HL-60 (cell line): ENCODE results near the gene SLC44A4.
"Not testable (repeated sequence)": the region's sequence is repeated elsewhere in the genome, so short reads cannot be mapped to it uniquely, and the experiment has no call there.

Source experiments
- DNase-seq, 2 experiments: peaks; one replicate each; pipeline ENCODE4 v3.0.0-alpha.2; 2010 to 2020; ENCODE audit warnings: low read depth in 1 of 2, low spot score in 1 of 2
- H3K27ac ChIP-seq: fragments of 250-450 bp; sonication (Bioruptor Pico); replicated peaks from 2 replicates; pipeline ENCODE4 v1.5.1; 2020; ENCODE audit warnings: mild to moderate bottlenecking, moderate library complexity
- H3K27me3 ChIP-seq: fragments of 250-450 bp; sonication (Bioruptor Pico); 2 replicates; pipeline ENCODE4 v1.5.1; 2021; ENCODE audit warnings: mild to moderate bottlenecking, moderate library complexity; ENCODE audit not compliant: insufficient read depth, poor library complexity, severe bottlenecking
- H3K4me3 ChIP-seq: replicated peaks from 2 replicates; pipeline ENCODE4 v1.5.1; 2011; ENCODE audit warnings: mild to moderate bottlenecking, control low read depth, low read length; ENCODE audit not compliant: insufficient read depth
- GABPA ChIP-seq: IDR thresholded peaks from 2 replicates; pipeline ENCODE4 v1.6.1; 2012; ENCODE audit warnings: low read depth
- POLR2AphosphoS5 ChIP-seq: IDR thresholded peaks from 2 replicates; pipeline ENCODE4 v1.6.1; 2012; ENCODE audit warnings: low read depth
- REST ChIP-seq: IDR thresholded peaks from 2 replicates; pipeline ENCODE4 v1.6.1; 2012; ENCODE audit warnings: low read depth; ENCODE audit not compliant: insufficient replicate concordance
- SPI1 ChIP-seq: IDR thresholded peaks from 2 replicates; pipeline ENCODE4 v1.6.1; 2012; ENCODE audit warnings: low read depth, mild to moderate bottlenecking, borderline replicate concordance
- TF ChIP-seq, protein P1 (sequence below): IDR thresholded peaks from one replicate; pipeline ENCODE4 v1.5.1; 2011; ENCODE audit warnings: low read length, control low read depth, inconsistent platforms; ENCODE audit not compliant: insufficient read depth

Gene SLC44A4

DNA sequence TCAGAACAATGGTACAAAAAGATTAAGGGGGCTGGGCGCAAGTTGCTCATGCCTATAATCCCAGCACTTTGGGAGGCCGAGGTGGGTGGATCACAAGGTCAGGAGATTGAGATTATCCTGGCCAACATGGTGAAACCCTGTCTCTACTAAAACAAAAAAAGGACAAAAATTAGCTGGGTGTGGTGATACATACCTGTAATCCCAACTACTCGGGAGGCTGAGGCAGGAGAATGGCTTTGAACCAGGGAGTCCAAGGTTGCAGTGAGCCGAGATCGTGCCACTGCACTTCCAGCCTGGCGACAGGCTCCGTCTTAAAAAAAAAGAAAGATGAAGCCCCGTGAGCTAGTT, 39.0 kb downstream of the SLC44A4 start:
- not testable (repeated sequence) for H3K4me3 ChIP-seq, H3K27ac ChIP-seq, DNase-seq, H3K27me3 ChIP-seq
- peak; percentile 31; the same call in 1 of the 2 replicates for TF ChIP-seq POLR2AphosphoS5

DNA sequence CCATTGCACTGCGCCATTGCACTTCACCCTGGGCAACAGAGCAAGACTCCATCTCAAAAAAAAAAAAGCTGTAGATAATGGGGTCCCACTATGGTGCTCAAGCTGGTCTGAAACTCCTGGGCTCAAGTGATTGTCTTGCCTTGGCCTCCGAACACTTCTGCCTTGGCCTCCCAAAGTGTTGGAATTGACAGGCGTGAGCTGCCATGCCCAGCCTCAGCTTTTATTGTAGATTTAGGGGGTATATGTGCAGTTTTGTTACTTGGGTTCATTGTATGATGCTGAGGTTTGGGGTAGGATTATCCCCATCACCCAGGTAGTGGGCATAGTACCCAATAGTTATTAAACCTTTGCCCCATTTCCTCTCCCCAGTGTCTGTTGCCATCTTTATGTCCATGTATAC, 39.8 kb downstream of the SLC44A4 start:
- Histone ChIP-seq H3K27ac (no peak overlapping the region), H3K4me3 (peak overlapping the region; percentile 1; the same call in 1 of the 2 replicates)
- TF ChIP-seq SPI1 (no peak), GABPA (no peak), POLR2AphosphoS5 (no peak), REST (no peak)
- TF ChIP-seq, protein P1, sequence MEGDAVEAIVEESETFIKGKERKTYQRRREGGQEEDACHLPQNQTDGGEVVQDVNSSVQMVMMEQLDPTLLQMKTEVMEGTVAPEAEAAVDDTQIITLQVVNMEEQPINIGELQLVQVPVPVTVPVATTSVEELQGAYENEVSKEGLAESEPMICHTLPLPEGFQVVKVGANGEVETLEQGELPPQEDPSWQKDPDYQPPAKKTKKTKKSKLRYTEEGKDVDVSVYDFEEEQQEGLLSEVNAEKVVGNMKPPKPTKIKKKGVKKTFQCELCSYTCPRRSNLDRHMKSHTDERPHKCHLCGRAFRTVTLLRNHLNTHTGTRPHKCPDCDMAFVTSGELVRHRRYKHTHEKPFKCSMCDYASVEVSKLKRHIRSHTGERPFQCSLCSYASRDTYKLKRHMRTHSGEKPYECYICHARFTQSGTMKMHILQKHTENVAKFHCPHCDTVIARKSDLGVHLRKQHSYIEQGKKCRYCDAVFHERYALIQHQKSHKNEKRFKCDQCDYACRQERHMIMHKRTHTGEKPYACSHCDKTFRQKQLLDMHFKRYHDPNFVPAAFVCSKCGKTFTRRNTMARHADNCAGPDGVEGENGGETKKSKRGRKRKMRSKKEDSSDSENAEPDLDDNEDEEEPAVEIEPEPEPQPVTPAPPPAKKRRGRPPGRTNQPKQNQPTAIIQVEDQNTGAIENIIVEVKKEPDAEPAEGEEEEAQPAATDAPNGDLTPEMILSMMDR, result no peak

DNA sequence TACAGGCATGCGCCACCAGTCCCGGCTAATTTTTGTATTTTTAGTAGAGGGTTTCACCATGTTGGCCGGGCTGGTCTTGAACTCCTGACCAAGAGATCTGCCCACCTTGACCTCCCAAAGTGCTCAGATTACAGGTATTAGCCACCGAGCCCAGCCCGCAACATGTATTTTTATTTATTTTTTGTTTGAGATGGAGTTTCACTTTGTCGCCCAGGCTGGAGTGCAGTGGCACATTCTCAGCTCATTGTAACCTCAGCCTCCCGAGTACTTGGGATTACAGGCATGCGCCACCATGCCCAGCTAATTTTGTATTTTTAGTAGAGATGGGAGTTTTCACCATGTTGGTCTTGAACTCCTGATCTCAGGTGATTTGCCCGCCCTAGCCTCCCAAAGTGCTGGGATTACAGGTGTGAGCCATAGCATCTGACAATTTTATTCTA, 40.7 kb downstream of the SLC44A4 start:
- peak; percentile 24; the same call in 1 of the 2 replicates for TF ChIP-seq POLR2AphosphoS5
- not testable (repeated sequence) for H3K27me3 ChIP-seq, DNase-seq
- peak overlapping the region; percentile 63 for H3K4me3 ChIP-seq
- peak overlapping the region; percentile 97 for H3K27ac ChIP-seq

More for the DNA sequence above, 39.8 kb downstream of the SLC44A4 start:
- no peaks in the 10 kb centered on the region for H3K27me3 ChIP-seq
- DNase-seq, result no peak

DNA sequence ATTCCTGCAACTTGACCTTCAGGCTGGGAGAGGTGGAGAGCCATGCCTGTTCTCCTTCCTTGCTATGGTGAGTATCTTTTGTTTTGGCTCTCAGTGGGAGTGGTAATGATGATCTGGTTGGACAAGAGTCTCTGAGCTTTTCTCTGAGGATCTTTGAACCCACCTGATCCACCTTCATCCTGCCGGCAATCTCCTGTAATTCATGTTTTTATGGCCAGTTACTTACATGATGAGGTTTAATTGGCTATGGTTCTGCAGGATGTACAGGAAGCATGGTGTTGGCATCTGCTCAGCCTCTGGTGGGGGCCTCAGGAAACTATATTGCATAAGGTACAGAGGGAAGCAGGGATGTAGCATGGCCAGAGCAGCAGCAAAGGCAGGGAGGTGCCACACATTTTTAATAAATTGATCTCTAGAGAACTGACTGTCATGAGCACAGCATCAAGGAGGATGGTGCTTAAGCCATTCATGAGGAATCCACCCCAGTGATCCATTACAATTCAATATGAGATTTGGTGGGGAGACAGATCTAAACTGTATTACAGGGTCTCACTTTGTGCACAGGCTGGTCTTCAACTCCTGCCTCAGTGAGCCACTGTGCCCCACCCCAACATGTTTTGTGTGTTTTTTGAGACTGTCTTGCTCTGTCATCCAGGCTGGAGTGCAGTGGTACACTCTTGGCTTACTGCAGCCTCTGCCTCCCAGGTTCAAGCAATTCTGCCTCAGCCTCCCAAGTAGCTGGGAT, 41.3 kb downstream of the SLC44A4 start:
- peak overlapping the region; percentile 63 for H3K4me3 ChIP-seq
- no peaks in the 10 kb centered on the region for H3K27me3 ChIP-seq
- DNase-seq, result peak; percentile 56 to 61
- H3K27ac ChIP-seq, result peak overlapping the region; percentile 97
- TF ChIP-seq REST (no peak), SPI1 (no peak), GABPA (no peak), POLR2AphosphoS5 (peak; percentile 24; the same call in 1 of the 2 replicates)
- TF ChIP-seq, protein P1, result no peak
